ENCODE results near the gene OR10G3. TPM values are rescaled to one million over a fixed set of nuclear protein-coding genes. Genes with fewer than 3 reads are reported as not detected.
"Not testable (repeated sequence)": the region's sequence is repeated elsewhere in the genome, so short reads cannot be mapped to it uniquely, and the experiment has no call there.

The OR10G3 gene
- total and polyA plus RNA-seq, 2 of the 13 experiments (the other 11 are each of a cell fraction or from before 2014, with no cell fraction given), result not detected

DNA sequence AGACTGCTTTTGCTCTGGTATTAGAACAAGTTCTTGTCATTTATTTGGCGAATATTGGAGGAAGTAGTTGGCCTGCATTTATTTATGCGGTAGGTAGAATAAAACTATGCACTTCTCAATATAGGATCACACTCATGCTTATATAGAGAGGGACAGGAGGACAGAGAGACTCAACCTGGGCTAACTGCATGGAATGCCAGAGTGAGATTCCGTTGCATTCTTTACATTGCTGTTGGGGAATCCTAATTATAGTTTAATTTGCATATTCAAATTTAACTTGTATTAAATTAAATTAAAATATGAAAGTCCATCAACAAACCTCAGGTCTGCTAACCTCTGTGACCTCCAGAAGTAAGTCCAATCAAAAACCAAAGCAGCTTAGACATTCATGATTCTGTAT, 26.6 kb downstream of the OR10G3 start (continued):
- TF ChIP-seq RFX1 (IDR thresholded peaks at IDR 0.05) (no peak), ZFY (CRISPR knock-in tag; IDR thresholded peaks at IDR 0.05) (no peak), ATF2 (CRISPR knock-in tag; IDR thresholded peaks at IDR 0.05) (no peak)

- POLR2A ChIA-PET; CTCF ChIA-PET (ENCODE audit: low intra/inter-chr PET ratio, low total read pairs); H4K20me1 ChIP-seq (ENCODE audit: insufficient read depth, low read length); BruUV-seq (replicated peaks); H3K9me3 ChIP-seq (ENCODE audit: low read length); intact Hi-C loops (cut with micrococcal nuclease; ENCODE audit: unreplicated experiment); H3K4me3 ChIP-seq (replicated peaks in 1 of 3; ENCODE audit: insufficient read depth in 1 of 3, low read depth in 2 of 3, low read length in 3 of 3); H3K79me2 ChIP-seq (ENCODE audit: insufficient read depth, low read length); H3K4me2 ChIP-seq (ENCODE audit: low read depth, low read length); H3K27me3 ChIP-seq (ENCODE audit: control insufficient read depth in 1 of 2, insufficient read depth in 2 of 2, low read length in 2 of 2); H3K9ac ChIP-seq (ENCODE audit: insufficient read depth, low read depth, low read length); H3K27ac ChIP-seq (ENCODE audit: extremely low read length, insufficient read depth, low read length); in situ Hi-C loops (cut with HindIII; ENCODE audit: extremely low pct_ligation_motif_present, low pct_unique_long_range_greater_than_20kb); FAIRE-seq; DNase-seq (ENCODE audit: low spot score); ATAC-seq; H3K36me3 ChIP-seq (replicated peaks in 1 of 2; ENCODE audit: control insufficient read depth in 1 of 2, insufficient read depth in 2 of 2, low read length in 2 of 2); H2AFZ ChIP-seq (ENCODE audit: low read length): not testable (repeated sequence)
- peaks cover 17% of the 10 kb centered on the region; the same call in 1 of the 2 replicates for H3K4me1 ChIP-seq (ENCODE audit: insufficient read depth, low read length)
- TF ChIP-seq ZMYM3 (CRISPR knock-in tag; IDR thresholded peaks at IDR 0.05) (peak; percentile 49; the same call in 1 of the 2 replicates), ARID5B (CRISPR knock-in tag; IDR thresholded peaks at IDR 0.05) (peak; percentile 27; the same call in 1 of the 2 replicates), ZNF460 (CRISPR knock-in tag; IDR thresholded peaks at IDR 0.05; ENCODE audit: borderline replicate concordance) (peak; percentile 80), CEBPB (IDR thresholded peaks at IDR 0.05; ENCODE audit: borderline replicate concordance, low read depth, low read length) (peak; percentile 60), CEBPG (CRISPR knock-in tag; IDR thresholded peaks at IDR 0.05) (peak; percentile 65), ZNF770 (CRISPR knock-in tag; IDR thresholded peaks at IDR 0.05) (peak; percentile 66; the same call in 1 of the 2 replicates)
- WGBS (ENCODE audit: low lambda C conversion rate), result 67% methylated on average over 7 of the region's 7 CpGs
Measured at GRCh38 chr14:21544588-21544987, 35.3 kb downstream of the OR10G3 start.

Data from HepG2 (cell line).